ENCODE measurements around the gene LARGE1. TPM values are rescaled to one million over a fixed set of nuclear protein-coding genes. Genes with fewer than 3 reads are reported as not detected.

The LARGE1 gene
- total and polyA plus RNA-seq, 2 of the 8 experiments (the other 6 are each of a cell fraction or from before 2014, with no cell fraction given) = 43.7 to 83.0 TPM

GRCh38 chr22:33874206-33874605 lies 46.1 kb downstream of the LARGE1 start:
- FAIRE-seq (no peak), DNase-seq (ENCODE audit: low read depth in 1 of 2, low spot score in 2 of 2) (no peak)
- Histone ChIP-seq H3K4me1 (replicated peaks in 1 of 4; ENCODE audit: control insufficient read depth in 3 of 4, insufficient read depth in 4 of 4, low read length in 3 of 4) (peaks cover 4 to 40% (median 17%) of the 10 kb centered on the region in 4 experiments), H3K36me3 (ENCODE audit: control insufficient read depth in 2 of 4, insufficient read depth in 4 of 4, low read length in 3 of 4) (no peaks in the 10 kb centered on the region), H3K4me2 (ENCODE audit: insufficient read depth in 1 of 2, low read depth in 2 of 2, low read length in 2 of 2) (0 out of 4 replicates have a peak overlapping the region, but pooled peaks of 1 of the 2 experiments have one; percentile 5), H4K91ac (replicated peaks; ENCODE audit: insufficient read length, low read length) (peak overlapping the region; percentile 12), H3K79me2 (ENCODE audit: control insufficient read depth in 1 of 2, insufficient read depth in 2 of 2, low read length in 2 of 2) (peaks cover 21 to 95% of the 10 kb centered on the region in 2 experiments; a peak in 3 of 4 replicates), H4K5ac (ENCODE audit: insufficient read length, low read depth, low read length) (no peak overlapping the region), H3K56ac (replicated peaks; ENCODE audit: insufficient read length, low read depth, low read length) (no peak overlapping the region), H2BK120ac (replicated peaks; ENCODE audit: low read depth, low read length) (no peak overlapping the region), H3K23ac (ENCODE audit: insufficient read length) (no peak overlapping the region), H2BK15ac (ENCODE audit: low read length) (no peak overlapping the region), H4K20me1 (replicated peaks in 1 of 2; ENCODE audit: control insufficient read depth in 1 of 2, insufficient read depth in 2 of 2, low read length in 2 of 2) (peaks cover 28 to 29% of the 10 kb centered on the region in 2 experiments), H3K14ac (ENCODE audit: insufficient read length) (no peak overlapping the region), H4K8ac (ENCODE audit: extremely low read depth, insufficient read depth, low read length) (no peak overlapping the region), H2BK20ac (ENCODE audit: low read length) (no peak overlapping the region), H3K4ac (replicated peaks; ENCODE audit: insufficient read length, low read depth, low read length) (no peak overlapping the region), H2AK5ac (ENCODE audit: low read depth, low read length) (no peak overlapping the region), H3K18ac (ENCODE audit: extremely low read depth, low read length) (no peak overlapping the region), H3K79me1 (ENCODE audit: low read depth, low read length) (peaks cover 10% of the 10 kb centered on the region), H3K27ac (ENCODE audit: low read depth, low read length) (no peak overlapping the region), H2BK5ac (ENCODE audit: low read depth, low read length) (no peak overlapping the region), H2BK12ac (ENCODE audit: low read depth, low read length) (0 out of 2 replicates have a peak overlapping the region, but pooled peaks have one; percentile 29), H3K9me3 (ENCODE audit: insufficient read depth in 2 of 2, low read depth in 1 of 2, low read length in 1 of 2) (no peaks in the 10 kb centered on the region), H3K27me3 (replicated peaks in 1 of 4; ENCODE audit: control insufficient read depth in 3 of 4, extremely low read depth in 1 of 4, insufficient read depth in 3 of 4, low read length in 3 of 4) (no peaks in the 10 kb centered on the region), H3K9ac (replicated peaks in 1 of 4; ENCODE audit: extremely low read depth in 1 of 4, low read depth in 3 of 4, low read length in 3 of 4) (no peak overlapping the region), H2AFZ (ENCODE audit: low read length) (no peak overlapping the region), H3K4me3 (ENCODE audit: extremely low read depth in 1 of 4, insufficient read depth in 2 of 4, low read depth in 3 of 4, low read length in 4 of 4) (no peak overlapping the region), H3K23me2 (ENCODE audit: low read depth, low read length) (no peaks in the 10 kb centered on the region; the same call in 1 of the 2 replicates)
- WGBS, 2 experiments (ENCODE audit: extremely low coverage in 1 of 2, insufficient coverage in 1 of 2, insufficient read length in 1 of 2, insufficient replicate concordance in 2 of 2, low coverage in 1 of 2, low lambda C conversion rate in 2 of 2, missing lambda C conversion rate in 1 of 2) = 65% methylated on average over 7 of the region's 7 CpGs; no CpG with 5 or more reads in 1 of the 2 experiments
- no peak for TF ChIP-seq ZNF274 (IDR thresholded peaks at IDR 0.05; ENCODE audit: borderline replicate concordance, extremely low read depth, low read length)
- no peak for TF ChIP-seq TCF12 (IDR thresholded peaks at IDR 0.05; ENCODE audit: low read depth, low read length)
- TF ChIP-seq RBBP5 (IDR thresholded peaks at IDR 0.05; ENCODE audit: borderline replicate concordance, low read depth, low read length) = no peak
- no peak for TF ChIP-seq TAF7 (optimal IDR thresholded peaks at IDR 0.05; ENCODE audit: borderline replicate concordance, low read depth, low read length)
- no peak for TF ChIP-seq EP300 (IDR thresholded peaks at IDR 0.05; ENCODE audit: borderline replicate concordance in 1 of 2, low read depth in 2 of 2, low read length in 2 of 2)
- no peak for TF ChIP-seq YY1 (IDR thresholded peaks at IDR 0.05; ENCODE audit: low read depth, low read length)
- TF ChIP-seq RAD21 (IDR thresholded peaks at IDR 0.05 in 1 of 2, conservative IDR thresholded peaks at IDR 0.05 in 1 of 2; ENCODE audit: low read depth in 2 of 2, low read length in 2 of 2) = no peak
- no peak for TF ChIP-seq BCL11A (IDR thresholded peaks at IDR 0.05; ENCODE audit: low read depth in 2 of 2, low read length in 2 of 2)
- no peak for TF ChIP-seq CBX5 (IDR thresholded peaks at IDR 0.05; ENCODE audit: low read depth, low read length)
- no peak for TF ChIP-seq SIX5 (IDR thresholded peaks at IDR 0.05; ENCODE audit: low read depth, low read length)
- no peak for TF ChIP-seq SRF (IDR thresholded peaks at IDR 0.05; ENCODE audit: low read depth, low read length)
- TF ChIP-seq TAF1 (IDR thresholded peaks at IDR 0.05; ENCODE audit: low read depth, low read length) = no peak
- TF ChIP-seq RXRA (IDR thresholded peaks at IDR 0.05; ENCODE audit: insufficient read depth, low read depth, low read length) = no peak
- ChIA-PET POLR2A (ENCODE audit: partially characterized antibody) (interaction anchor here (0.9 to 2.3 kb wide), 5 partner anchors 11 to 27 kb away, joined by 3 to 8 read pairs (median 3); no protein-coding TSS in a partner anchor), CTCF (ENCODE audit: partially characterized antibody) (interaction anchor here (1.7 to 2.2 kb wide), 2 partner anchors 26 to 49 kb away, joined by 3 to 5 read pairs; no protein-coding TSS in a partner anchor)
